AG04450 (cell line): ENCODE results near the gene CEP89. TPM values are rescaled to one million over a fixed set of nuclear protein-coding genes. Genes with fewer than 3 reads are reported as not detected.

Source experiments
- CTCF ChIA-PET: fragments of 300-600, 350-600 bp; formaldehyde crosslinking; extraction: SDS; loops from one replicate; lab custom pipeline; 2022; ENCODE audit warnings: antibody characterized with exemption, inconsistent platforms; lab: Charles Lee
- POLR2A ChIA-PET: fragments of 350-600 bp; formaldehyde crosslinking; extraction: SDS; loops from one replicate; lab custom pipeline; 2021; ENCODE audit warnings: antibody characterized with exemption, inconsistent platforms; lab: Yijun Ruan, JAX
- DNase-seq: peaks from one replicate; pipeline ENCODE4 v3.0.0-alpha.2; 2011; ENCODE audit warnings: low read depth, low spot score
- H3K27ac ChIP-seq: one replicate; pipeline ENCODE4 v1.5.1; 2012; ENCODE audit warnings: low read depth, low read length, control low read depth
- H3K27me3 ChIP-seq: one replicate; pipeline ENCODE4 v1.6.0; 2012; ENCODE audit warnings: low read length; ENCODE audit not compliant: control insufficient read depth, insufficient read depth
- H3K4me3 ChIP-seq: 2 replicates; pipeline ENCODE4 v1.5.1; 2011; ENCODE audit warnings: mild to moderate bottlenecking, low read depth, low read length, control low read depth
- H3K9me3 ChIP-seq: 2 replicates; pipeline ENCODE4 v1.5.1; 2012; ENCODE audit warnings: low read length; ENCODE audit not compliant: control insufficient read depth, insufficient read depth
- CTCF ChIP-seq: IDR thresholded peaks from 2 replicates; pipeline ENCODE4 v1.5.1; 2011; ENCODE audit warnings: low read depth, low read length, control low read depth, inconsistent platforms
- polyA plus RNA-seq: library from polyadenylated mRNA; depleted of rRNA; stranded (reverse); fragments of >200 nt; gene quantifications from 2 replicates; pipeline ENCODE4 v1.2.3, GENCODE V29; 2011

The CEP89 gene
- polyA plus RNA-seq, 1 experiment = 12.3 TPM

GRCh38 chr19:32863301-32863700 lies 108.5 kb downstream of the CEP89 start:
- Histone ChIP-seq H3K4me3 (no peak overlapping the region), H3K9me3 (no peaks in the 10 kb centered on the region; the same call in 1 of the 2 replicates), H3K27ac (no peak overlapping the region), H3K27me3 (no peaks in the 10 kb centered on the region)
- POLR2A ChIA-PET = no interaction called here
- DNase-seq = no peak
- TF ChIP-seq CTCF = no peak
- CTCF ChIA-PET = interaction anchor here (0.7 kb wide), 1 partner anchor 263 kb away, joined by 5 read pairs; no protein-coding TSS in a partner anchor

GRCh38 chr19:32862741-32863140 lies 109.0 kb downstream of the CEP89 start:
- no peaks in the 10 kb centered on the region; the same call in 1 of the 2 replicates for H3K9me3 ChIP-seq
- CTCF ChIA-PET = interaction anchor here (0.7 kb wide), 1 partner anchor 263 kb away, joined by 5 read pairs; no protein-coding TSS in a partner anchor
- H3K27ac ChIP-seq = no peak overlapping the region
- H3K4me3 ChIP-seq = no peak overlapping the region
- no peak for DNase-seq
- no peaks in the 10 kb centered on the region for H3K27me3 ChIP-seq
- no peak for TF ChIP-seq CTCF
- POLR2A ChIA-PET = no interaction called here

GRCh38 chr19:32862173-32862572 lies 109.6 kb downstream of the CEP89 start:
- Histone ChIP-seq H3K9me3 (no peaks in the 10 kb centered on the region; the same call in 1 of the 2 replicates), H3K27me3 (no peaks in the 10 kb centered on the region), H3K4me3 (no peak overlapping the region), H3K27ac (no peak overlapping the region)
- CTCF ChIA-PET = no interaction called here
- no peak for DNase-seq
- TF ChIP-seq CTCF = no peak
- POLR2A ChIA-PET = no interaction called here

GRCh38 chr19:32861596-32861995 lies 110.2 kb downstream of the CEP89 start:
- H3K27me3 ChIP-seq = no peaks in the 10 kb centered on the region
- CTCF ChIA-PET = no interaction called here

GRCh38 chr19:32859591-32859990 lies 112.2 kb downstream of the CEP89 start:
- DNase-seq = no peak
- Histone ChIP-seq H3K27ac (no peak overlapping the region), H3K27me3 (no peaks in the 10 kb centered on the region), H3K9me3 (no peaks in the 10 kb centered on the region; the same call in 1 of the 2 replicates), H3K4me3 (no peak overlapping the region)
- TF ChIP-seq CTCF = no peak
- CTCF ChIA-PET = no interaction called here
- POLR2A ChIA-PET = no interaction called here

More at GRCh38 chr19:32861596-32861995, 110.2 kb downstream of the CEP89 start:
- no peak for TF ChIP-seq CTCF
- no peaks in the 10 kb centered on the region; the same call in 1 of the 2 replicates for H3K9me3 ChIP-seq
- no peak for DNase-seq
- no peak overlapping the region for H3K4me3 ChIP-seq
- no peak overlapping the region for H3K27ac ChIP-seq
- POLR2A ChIA-PET = no interaction called here
